A549 (cell line): ENCODE results near the gene SLC35E4. TPM values are rescaled to one million over a fixed set of nuclear protein-coding genes. Genes with fewer than 3 reads are reported as not detected.
A peak's percentile ranks its signal among the peaks of the same experiment; 100 is the strongest.

ENCODE experiments used
- ATAC-seq, 2 experiments: fragments of 200-7000 bp in 1 of 2; fragments of >200 bp in 1 of 2; cut with Nextera tagmentation in 1 of 2; cut with Tn5 transposase in 1 of 2; 3 replicates each; pipeline versions ENCODE4 v1.8.0 to v1.9.1; 2018 to 2020; ENCODE audit warnings: mild to moderate bottlenecking in 1 of 2, moderate library complexity in 1 of 2
- CTCF ChIA-PET: fragments of 300-600 bp; sonication (Branson Sonifier 250); formaldehyde crosslinking; extraction: SDS; loops from one replicate; lab custom pipeline; 2021; ENCODE audit warnings: antibody characterized with exemption, inconsistent platforms; lab: Yijun Ruan, JAX
- POLR2A ChIA-PET: fragments of 350-600 bp; formaldehyde crosslinking; extraction: SDS; loops from one replicate; lab custom pipeline; 2021; ENCODE audit warnings: antibody characterized with exemption, inconsistent platforms; lab: Yijun Ruan, JAX
- DNase-seq, 2 experiments: peaks; one replicate each; pipeline versions ENCODE4 v3.0.0 to v3.0.0-alpha.2; 2011 to 2016; ENCODE audit warnings: low read depth in 1 of 2, low spot score in 1 of 2
- FAIRE-seq: peaks from 2 replicates; lab custom pipeline; 2011; peaks lifted over from hg19 to GRCh38; lab: Jason Lieb, UNC
- H3K27ac ChIP-seq, 2 experiments: fragments of >200 bp; sonication (Bioruptor Twin); formaldehyde crosslinking; 3 replicates each; pipeline ENCODE4 v1.5.1; 2016 to 2017
- H3K4me1 ChIP-seq: fragments of >200 bp; sonication (Bioruptor Twin); formaldehyde crosslinking; 3 replicates; pipeline ENCODE4 v1.6.1; 2016
- H3K4me2 ChIP-seq: fragments of >200 bp; sonication (Bioruptor Twin); formaldehyde crosslinking; 3 replicates; pipeline ENCODE4 v1.6.1; 2016
- H3K4me3 ChIP-seq: fragments of >200 bp; sonication (Bioruptor Twin); formaldehyde crosslinking; 3 replicates; pipeline ENCODE4 v1.5.1; 2016
- H3K9me3 ChIP-seq: fragments of >200 bp; sonication (Bioruptor Twin); formaldehyde crosslinking; 3 replicates; pipeline ENCODE4 v1.6.1; 2016
- BCL3 ChIP-seq: fragments of >200 bp; sonication (Bioruptor Twin); formaldehyde crosslinking; IDR thresholded peaks from 3 replicates; pipeline ENCODE4 v1.6.1; 2016
- CBX2 ChIP-seq: fragments of 200-600 bp; sonication (generic); IDR thresholded peaks from 2 replicates; pipeline ENCODE4 v1.6.1; 2016; ENCODE audit warnings: low read depth, mild to moderate bottlenecking, borderline replicate concordance
- CBX8 ChIP-seq: fragments of 200-600 bp; sonication (generic); IDR thresholded peaks from 2 replicates; pipeline ENCODE4 v1.6.1; 2016
- CTCF ChIP-seq: fragments of >200 bp; sonication (Bioruptor Twin); formaldehyde crosslinking; IDR thresholded peaks from 3 replicates; pipeline ENCODE4 v1.5.1; 2016
- EHF ChIP-seq: fragments of 250-450 bp; sonication (Bioruptor Pico); IDR thresholded peaks from 2 replicates; pipeline ENCODE4 v1.5.0; 2020; ENCODE audit warnings: mild to moderate bottlenecking
- ELK1 ChIP-seq: fragments of 150-350 bp; IDR thresholded peaks from 2 replicates; pipeline ENCODE4 v1.6.1; 2014; ENCODE audit warnings: low read depth, mild to moderate bottlenecking, low read length
- ESRRA ChIP-seq: fragments of 150-350 bp; IDR thresholded peaks from 2 replicates; pipeline ENCODE4 v1.6.1; 2014; ENCODE audit warnings: mild to moderate bottlenecking, low read length, borderline replicate concordance
- GATA3 ChIP-seq: IDR thresholded peaks from 2 replicates; pipeline ENCODE4 v1.6.1; 2012; ENCODE audit warnings: borderline replicate concordance
- HES2 ChIP-seq: fragments of >200 bp; sonication (Bioruptor Twin); formaldehyde crosslinking; IDR thresholded peaks from 2 replicates; pipeline ENCODE4 v1.6.1; 2016
- HEYL ChIP-seq: fragments of 250-450 bp; sonication (Bioruptor Pico); IDR thresholded peaks from 2 replicates; pipeline ENCODE4 v1.8.0; 2021; ENCODE audit warnings: mild to moderate bottlenecking, moderate library complexity
- KDM5A ChIP-seq: fragments of 200-600 bp; sonication (generic); IDR thresholded peaks from 2 replicates; pipeline ENCODE4 v1.6.1; 2016; ENCODE audit warnings: antibody characterized with exemption, mild to moderate bottlenecking
- MAX ChIP-seq: IDR thresholded peaks from 2 replicates; pipeline ENCODE4 v1.6.1; 2012
- NFE2L2 ChIP-seq: fragments of 150-350 bp; conservative IDR thresholded peaks from 2 replicates; pipeline ENCODE4 v1.6.1; 2014; ENCODE audit warnings: low read length
- NPAS2 ChIP-seq: fragments of 250-450 bp; sonication (Bioruptor Pico); IDR thresholded peaks from 2 replicates; pipeline ENCODE4 v1.8.0; 2022; ENCODE audit warnings: mild to moderate bottlenecking, moderate library complexity, borderline replicate concordance
- NR3C1 ChIP-seq: fragments of >200 bp; sonication (Bioruptor Twin); formaldehyde crosslinking; IDR thresholded peaks from 3 replicates; pipeline ENCODE4 v1.6.1; 2017
- POLR2AphosphoS2 ChIP-seq: conservative IDR thresholded peaks from 2 replicates; pipeline ENCODE4 v1.6.1; 2012; ENCODE audit warnings: low read length, improper control_type of control experiment, inconsistent platforms
- RAD21 ChIP-seq, 2 experiments: fragments of >200 bp in 1 of 2; sonication (Bioruptor Twin) in 1 of 2; formaldehyde crosslinking in 1 of 2; IDR thresholded peaks in 1 of 2; conservative IDR thresholded peaks in 1 of 2; 2 replicates in 1 of 2; 3 replicates in 1 of 2; pipeline ENCODE4 v1.6.1; 2012 to 2018; ENCODE audit warnings: inconsistent platforms in 1 of 2
- RARB ChIP-seq: fragments of 250-450 bp; sonication (Bioruptor Pico); IDR thresholded peaks from 2 replicates; pipeline ENCODE4 v1.8.0; 2021; ENCODE audit warnings: mild to moderate bottlenecking, moderate library complexity
- RFX5 ChIP-seq: fragments of 450-650 bp; IDR thresholded peaks from 2 replicates; pipeline ENCODE4 v1.7.1; 2014; ENCODE audit warnings: antibody characterized with exemption, mild to moderate bottlenecking, moderate library complexity
- SMC3 ChIP-seq: fragments of >200 bp; sonication (Bioruptor Twin); formaldehyde crosslinking; IDR thresholded peaks from 3 replicates; pipeline ENCODE4 v1.6.1; 2018; ENCODE audit warnings: inconsistent platforms
- USF2 ChIP-seq: fragments of 450-650 bp; IDR thresholded peaks from 2 replicates; pipeline ENCODE4 v1.6.1; 2014; ENCODE audit warnings: antibody characterized with exemption
- ZFP36 ChIP-seq: fragments of 450-650 bp; IDR thresholded peaks from 2 replicates; pipeline ENCODE4 v1.6.1; 2014; ENCODE audit warnings: borderline replicate concordance; ENCODE audit not compliant: partially characterized antibody
- ZNF302 ChIP-seq: fragments of 250-450 bp; sonication (Bioruptor Pico); IDR thresholded peaks from 2 replicates; pipeline ENCODE4 v1.9.0; 2021; ENCODE audit warnings: inconsistent platforms, mild to moderate bottlenecking, moderate library complexity
- WGBS: methylation state at CpG from one replicate; pipeline ENCODE4 v1.1.6; 2017; ENCODE audit errors: missing lambda C conversion rate; 5-methylcytosine and 5-hydroxymethylcytosine counted together
- polyA plus RNA-seq, 4 experiments: library from polyadenylated mRNA; depleted of rRNA in 3 of 4; stranded (reverse); fragments of >200 nt; fragmentation: RNase III in 1 of 4; extraction: RNeasy Plus Mini Kit Qiagen cat#74134 plus additional on column Dnase treatment in 1 of 4; gene quantifications; 2 replicates in 3 of 4; 3 replicates in 1 of 4; pipeline ENCODE4 v1.2.3, GENCODE V29; 2011 to 2017

The SLC35E4 gene
- polyA plus RNA-seq, 2 of the 4 experiments (the other 2 are of a cell fraction), result 2.0 to 3.3 TPM

GRCh38 chr22:30634471-30635233, 929 bp upstream of the SLC35E4 start:
- Histone ChIP-seq H3K4me3 (peak overlapping the region; percentile 80), H3K4me1 (peaks cover 21% of the 10 kb centered on the region), H3K9me3 (no peaks in the 10 kb centered on the region), H3K27ac (peak overlapping the region; percentile 67 to 97), H3K4me2 (peak overlapping the region; percentile 99)
- 0% methylated on average over 10 of the region's 29 CpGs for WGBS
- POLR2A ChIA-PET, result interaction anchor here (1.0 to 2.1 kb wide), 2 partner anchors 28 to 121 kb away, joined by 3 to 10 read pairs; partner anchors contain the start of gene TCN2
- ATAC-seq, result peak; percentile 81 to 84
- peak; percentile 86 to 88 for DNase-seq
- CTCF ChIA-PET, result interaction anchor here (0.6 to 6.0 kb wide), 39 partner anchors 9 to 483 kb away, joined by 3 to 129 read pairs (median 4); partner anchors contain the start of genes DUSP18 and TCN2
- no peak for FAIRE-seq
- peak; percentile 85 for TF ChIP-seq SMC3
- peak; percentile 63 for TF ChIP-seq MAX
- peak; percentile 79 to 81 for TF ChIP-seq RAD21 (conservative IDR thresholded peaks at IDR 0.05 in 1 of 2, IDR thresholded peaks at IDR 0.05 in 1 of 2)
- no peak for TF ChIP-seq ZFP36
- TF ChIP-seq CTCF, result peak; percentile 78

GRCh38 chr22:30636226-30637077, 871 bp downstream of the SLC35E4 start:
- WGBS, result 73% methylated on average over 12 of the region's 45 CpGs

GRCh38 chr22:30637701-30638114, 2.1 kb downstream of the SLC35E4 start:
- no peaks in the 10 kb centered on the region for H3K9me3 ChIP-seq
- peaks cover 21% of the 10 kb centered on the region for H3K4me1 ChIP-seq
- CTCF ChIA-PET, result interaction anchor here (0.6 to 6.0 kb wide), 3 partner anchors 34 to 283 kb away, joined by 3 to 129 read pairs (median 6); no protein-coding TSS in a partner anchor
- TF ChIP-seq ELK1, result no peak
- TF ChIP-seq EHF, result no peak
- TF ChIP-seq POLR2AphosphoS2, result no peak
- TF ChIP-seq CBX8, result no peak
- no peak for TF ChIP-seq HEYL (CRISPR knock-in tag)
- TF ChIP-seq CBX2, result no peak
- no peak for TF ChIP-seq RFX5
- TF ChIP-seq GATA3, result no peak
- no peak for TF ChIP-seq BCL3
- TF ChIP-seq NR3C1, result no peak
- no peak for TF ChIP-seq NPAS2 (CRISPR knock-in tag)
- TF ChIP-seq USF2, result no peak
- ATAC-seq (no peak), DNase-seq (no peak), FAIRE-seq (no peak)
- POLR2A ChIA-PET, result no interaction called here
- peak overlapping the region; percentile 99; the same call in 2 of the 3 replicates for H3K4me2 ChIP-seq
- WGBS, result 63% methylated on average over 1 of the region's 1 CpG
- H3K4me3 ChIP-seq, result no peak overlapping the region
- no peak overlapping the region for H3K27ac ChIP-seq

More at GRCh38 chr22:30636226-30637077, 871 bp downstream of the SLC35E4 start:
- no peak for TF ChIP-seq MAX
- no peak for TF ChIP-seq RARB (CRISPR knock-in tag)
- TF ChIP-seq ESRRA, result no peak
- TF ChIP-seq NFE2L2, result no peak
- no peak for TF ChIP-seq ZNF302 (CRISPR knock-in tag)
- TF ChIP-seq HES2, result no peak
- no peak for TF ChIP-seq KDM5A
- no peaks in the 10 kb centered on the region for H3K9me3 ChIP-seq
- peaks cover 21% of the 10 kb centered on the region for H3K4me1 ChIP-seq
- CTCF ChIA-PET, result interaction anchor here (0.8 to 6.0 kb wide), 4 partner anchors 107 to 284 kb away, joined by 3 to 129 read pairs (median 9); no protein-coding TSS in a partner anchor
- FAIRE-seq (no peak), ATAC-seq (no peak), DNase-seq (peak in 1 of 2 experiments; percentile 15)
- H3K4me3 ChIP-seq, result peak overlapping the region; percentile 80
- peak overlapping the region; percentile 99 for H3K4me2 ChIP-seq
- POLR2A ChIA-PET, result interaction anchor here (0.9 kb wide), 1 partner anchor 31 kb away, joined by 3 read pairs; the partner anchor contains the start of gene DUSP18
- peak overlapping the region; percentile 88 to 97 for H3K27ac ChIP-seq
